Ishikawa (cell line): ENCODE data around the gene RASGRP4.

ENCODE experiments used
- CEBPB ChIP-seq: IDR thresholded peaks from 2 replicates; pipeline ENCODE4 v1.6.1; 2012
- CREB1 ChIP-seq: IDR thresholded peaks from 2 replicates; pipeline ENCODE4 v1.6.1; 2012; ENCODE audit warnings: low read depth
- EGR1 ChIP-seq: IDR thresholded peaks from 2 replicates; pipeline ENCODE4 v1.6.1; 2012
- EP300 ChIP-seq: IDR thresholded peaks from 2 replicates; pipeline ENCODE4 v1.6.1; 2012; ENCODE audit warnings: borderline replicate concordance
- FOXM1 ChIP-seq: IDR thresholded peaks from 2 replicates; pipeline ENCODE4 v1.6.1; 2012; ENCODE audit warnings: low read depth, borderline replicate concordance
- NFIC ChIP-seq: IDR thresholded peaks from 2 replicates; pipeline ENCODE4 v1.6.1; 2012
- RAD21 ChIP-seq: IDR thresholded peaks from 2 replicates; pipeline ENCODE4 v1.6.1; 2012; ENCODE audit warnings: low read depth
- TAF1 ChIP-seq: IDR thresholded peaks from 2 replicates; pipeline ENCODE4 v1.6.1; 2012; ENCODE audit warnings: low read depth, mild to moderate bottlenecking
- TCF12 ChIP-seq: IDR thresholded peaks from 2 replicates; pipeline ENCODE4 v1.6.1; 2012; ENCODE audit warnings: low read depth
- TEAD4 ChIP-seq: IDR thresholded peaks from 2 replicates; pipeline ENCODE4 v1.6.1; 2012
- YY1 ChIP-seq: IDR thresholded peaks from 2 replicates; pipeline ENCODE4 v1.6.1; 2012; ENCODE audit warnings: low read depth
- ZBTB7A ChIP-seq: IDR thresholded peaks from 2 replicates; pipeline ENCODE4 v1.6.1; 2012; ENCODE audit warnings: low read depth
- TF ChIP-seq, protein P1 (sequence below): IDR thresholded peaks from 2 replicates; pipeline ENCODE4 v1.6.1; 2012
- TF ChIP-seq, protein P2 (sequence below): IDR thresholded peaks from 2 replicates; pipeline ENCODE4 v1.6.1; 2012
- TF ChIP-seq, protein P3 (sequence below): IDR thresholded peaks from 2 replicates; pipeline ENCODE4 v1.6.1; 2012; ENCODE audit warnings: low read depth, mild to moderate bottlenecking

The RASGRP4 gene

DNA sequence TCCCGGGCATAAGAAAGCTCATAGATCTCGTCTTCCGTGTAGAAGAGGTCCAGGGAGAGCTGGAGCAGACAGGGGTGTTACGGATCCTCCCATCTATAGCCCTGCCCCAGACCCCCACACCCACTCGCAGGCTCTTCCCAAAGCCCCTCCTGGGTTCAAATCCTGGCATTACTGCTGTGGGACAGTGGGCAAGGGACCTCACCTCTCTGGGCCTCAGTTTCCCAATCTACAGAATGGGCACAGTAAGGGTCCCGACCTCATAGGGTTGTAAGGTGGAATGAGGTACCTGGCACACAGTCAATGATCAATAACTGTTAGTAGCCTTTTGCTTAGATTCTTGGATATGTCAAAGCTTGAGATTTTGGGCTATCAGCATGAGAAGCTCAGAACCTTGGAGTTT, 12.6 kb downstream of the RASGRP4 start:
- TF ChIP-seq CREB1: no peak
- TF ChIP-seq, protein P1, sequence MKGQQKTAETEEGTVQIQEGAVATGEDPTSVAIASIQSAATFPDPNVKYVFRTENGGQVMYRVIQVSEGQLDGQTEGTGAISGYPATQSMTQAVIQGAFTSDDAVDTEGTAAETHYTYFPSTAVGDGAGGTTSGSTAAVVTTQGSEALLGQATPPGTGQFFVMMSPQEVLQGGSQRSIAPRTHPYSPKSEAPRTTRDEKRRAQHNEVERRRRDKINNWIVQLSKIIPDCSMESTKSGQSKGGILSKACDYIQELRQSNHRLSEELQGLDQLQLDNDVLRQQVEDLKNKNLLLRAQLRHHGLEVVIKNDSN: no peak
- no peak for TF ChIP-seq TCF12
- TF ChIP-seq YY1: no peak

DNA sequence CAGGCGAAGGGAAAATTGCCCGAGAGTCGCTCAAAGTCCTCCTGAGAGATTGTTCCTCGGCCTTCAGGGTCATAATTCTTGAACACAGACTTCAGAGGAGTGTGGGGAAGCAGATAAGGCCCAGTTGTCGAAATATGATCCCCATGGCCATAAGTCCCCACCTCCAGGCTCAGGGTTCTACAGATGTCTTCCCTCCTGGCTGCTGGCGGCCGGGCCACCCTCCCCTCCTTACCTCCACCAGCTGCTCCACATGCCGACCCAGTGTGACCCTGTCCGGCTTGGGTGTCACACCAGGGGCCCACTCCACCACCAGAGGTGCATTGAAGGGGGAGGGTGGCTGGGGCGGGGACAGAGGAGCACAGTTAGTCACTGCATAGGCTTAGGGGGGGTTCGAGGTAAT, 13.1 kb downstream of the RASGRP4 start:
- no peak for TF ChIP-seq YY1
- TF ChIP-seq ZBTB7A: no peak
- TF ChIP-seq, protein P2, sequence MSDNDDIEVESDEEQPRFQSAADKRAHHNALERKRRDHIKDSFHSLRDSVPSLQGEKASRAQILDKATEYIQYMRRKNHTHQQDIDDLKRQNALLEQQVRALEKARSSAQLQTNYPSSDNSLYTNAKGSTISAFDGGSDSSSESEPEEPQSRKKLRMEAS: no peak

DNA sequence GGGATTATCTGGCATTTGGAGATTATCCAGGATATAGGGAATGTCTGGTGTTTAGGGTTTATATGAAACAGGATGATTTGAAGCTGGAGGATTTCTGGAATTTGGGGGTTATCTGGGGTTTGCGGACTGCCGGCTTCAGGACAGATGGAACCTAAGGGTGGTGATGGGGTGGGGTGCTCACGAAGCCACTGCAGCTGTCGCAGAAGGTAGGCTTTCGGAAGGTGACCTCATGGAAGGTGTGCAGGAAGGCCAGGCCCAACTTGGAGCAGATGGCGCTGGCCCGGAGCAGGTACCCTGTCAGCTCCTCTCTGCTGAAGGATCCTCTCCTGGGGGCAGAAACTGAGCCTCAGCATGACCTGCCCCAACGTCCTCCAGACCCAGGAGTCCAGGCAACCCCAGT, 13.5 kb downstream of the RASGRP4 start:
- TF ChIP-seq EGR1: no peak
- no peak for TF ChIP-seq CREB1
- TF ChIP-seq, protein P1: no peak
- TF ChIP-seq TEAD4: no peak
- no peak for TF ChIP-seq YY1
- no peak for TF ChIP-seq RAD21
- TF ChIP-seq TCF12: no peak
- TF ChIP-seq, protein P2: no peak
- TF ChIP-seq ZBTB7A: no peak
- TF ChIP-seq FOXM1: no peak
- no peak for TF ChIP-seq EP300
- no peak for TF ChIP-seq NFIC
- TF ChIP-seq, protein P3, sequence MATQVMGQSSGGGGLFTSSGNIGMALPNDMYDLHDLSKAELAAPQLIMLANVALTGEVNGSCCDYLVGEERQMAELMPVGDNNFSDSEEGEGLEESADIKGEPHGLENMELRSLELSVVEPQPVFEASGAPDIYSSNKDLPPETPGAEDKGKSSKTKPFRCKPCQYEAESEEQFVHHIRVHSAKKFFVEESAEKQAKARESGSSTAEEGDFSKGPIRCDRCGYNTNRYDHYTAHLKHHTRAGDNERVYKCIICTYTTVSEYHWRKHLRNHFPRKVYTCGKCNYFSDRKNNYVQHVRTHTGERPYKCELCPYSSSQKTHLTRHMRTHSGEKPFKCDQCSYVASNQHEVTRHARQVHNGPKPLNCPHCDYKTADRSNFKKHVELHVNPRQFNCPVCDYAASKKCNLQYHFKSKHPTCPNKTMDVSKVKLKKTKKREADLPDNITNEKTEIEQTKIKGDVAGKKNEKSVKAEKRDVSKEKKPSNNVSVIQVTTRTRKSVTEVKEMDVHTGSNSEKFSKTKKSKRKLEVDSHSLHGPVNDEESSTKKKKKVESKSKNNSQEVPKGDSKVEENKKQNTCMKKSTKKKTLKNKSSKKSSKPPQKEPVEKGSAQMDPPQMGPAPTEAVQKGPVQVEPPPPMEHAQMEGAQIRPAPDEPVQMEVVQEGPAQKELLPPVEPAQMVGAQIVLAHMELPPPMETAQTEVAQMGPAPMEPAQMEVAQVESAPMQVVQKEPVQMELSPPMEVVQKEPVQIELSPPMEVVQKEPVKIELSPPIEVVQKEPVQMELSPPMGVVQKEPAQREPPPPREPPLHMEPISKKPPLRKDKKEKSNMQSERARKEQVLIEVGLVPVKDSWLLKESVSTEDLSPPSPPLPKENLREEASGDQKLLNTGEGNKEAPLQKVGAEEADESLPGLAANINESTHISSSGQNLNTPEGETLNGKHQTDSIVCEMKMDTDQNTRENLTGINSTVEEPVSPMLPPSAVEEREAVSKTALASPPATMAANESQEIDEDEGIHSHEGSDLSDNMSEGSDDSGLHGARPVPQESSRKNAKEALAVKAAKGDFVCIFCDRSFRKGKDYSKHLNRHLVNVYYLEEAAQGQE: no peak
- no peak for TF ChIP-seq TAF1
- no peak for TF ChIP-seq CEBPB

DNA sequence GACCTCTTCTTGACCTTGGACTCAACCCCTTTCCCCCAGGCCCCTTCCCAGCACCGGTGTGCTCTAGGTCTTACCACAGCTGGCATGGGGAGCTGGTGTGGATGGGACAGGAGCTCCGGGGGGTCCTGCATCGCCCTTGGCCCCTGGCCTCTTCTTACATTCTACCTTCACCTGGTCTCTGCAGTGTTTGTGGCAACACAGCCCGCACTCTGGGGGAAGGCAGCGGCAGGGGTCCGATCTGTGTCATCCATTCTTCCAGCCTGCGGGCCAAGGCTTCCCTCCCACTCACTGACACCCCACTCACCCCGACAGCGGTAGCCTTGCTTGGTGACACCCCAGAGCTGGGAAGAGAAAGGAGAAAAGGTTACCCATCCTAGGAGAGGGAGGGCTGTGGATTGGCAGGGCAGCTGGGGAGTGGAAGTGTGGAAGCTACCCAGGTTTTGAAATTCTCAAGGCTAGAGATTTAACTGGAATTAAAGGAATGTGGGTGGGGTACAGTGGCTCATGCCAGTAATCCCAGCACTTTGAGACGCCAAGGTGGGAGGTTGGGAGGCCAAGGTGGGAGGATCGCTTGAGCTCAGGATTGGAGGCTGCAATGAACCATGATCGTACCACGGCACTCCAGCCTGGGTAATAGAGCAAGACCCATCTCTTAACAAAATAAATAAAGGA, 14.8 kb downstream of the RASGRP4 start:
- TF ChIP-seq YY1: no peak

DNA sequence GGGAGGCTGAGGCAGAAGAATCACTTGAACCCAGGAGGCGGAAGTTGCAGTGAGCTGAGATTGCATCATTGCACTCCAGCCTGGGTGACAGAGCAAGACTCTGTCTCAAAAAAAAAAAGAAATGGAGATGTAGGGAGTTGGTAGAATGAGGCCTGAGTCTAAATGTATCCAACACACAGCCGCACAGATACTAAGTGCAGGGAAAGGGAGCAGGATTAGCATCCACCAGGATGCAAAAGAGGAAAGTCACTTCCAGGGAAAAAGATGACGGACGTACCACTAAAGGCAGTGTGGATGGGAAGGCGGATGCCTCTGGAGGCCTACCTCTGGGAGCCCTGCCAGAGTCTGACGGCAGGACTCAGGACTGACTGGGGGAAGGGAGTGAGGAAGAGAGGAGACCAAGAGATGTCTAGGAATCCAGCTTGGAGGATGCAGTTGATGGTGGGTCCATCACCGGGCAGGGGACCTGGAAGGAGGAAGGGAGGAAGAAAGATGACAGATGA, 16.3 kb downstream of the RASGRP4 start:
- TF ChIP-seq, protein P1: no peak
- TF ChIP-seq EP300 (no peak), YY1 (no peak), RAD21 (no peak), CEBPB (no peak), TCF12 (no peak)
- TF ChIP-seq, protein P2: no peak

DNA sequence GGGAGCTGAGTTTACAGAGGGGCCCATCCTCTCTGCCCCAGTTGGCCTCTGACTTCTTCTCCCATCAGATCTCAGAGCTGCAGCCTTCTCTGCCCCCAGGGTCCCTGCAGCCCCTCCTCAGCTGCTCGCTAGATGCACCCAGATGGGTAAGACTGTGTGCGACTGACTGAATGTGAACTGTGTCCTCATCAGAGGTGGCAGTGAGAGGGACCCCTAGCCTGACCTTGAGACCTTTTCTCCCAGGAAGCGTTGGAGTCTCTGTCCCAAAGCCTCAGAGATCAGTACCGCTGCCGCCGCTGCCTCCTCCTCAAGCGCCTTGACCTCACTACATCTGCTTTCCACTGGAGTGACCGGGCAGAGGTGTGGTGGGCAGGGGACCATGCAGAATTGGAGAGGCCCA, 20.7 kb downstream of the RASGRP4 start:
- TF ChIP-seq, protein P1: no peak
- TF ChIP-seq TAF1: no peak
- no peak for TF ChIP-seq CREB1

DNA sequence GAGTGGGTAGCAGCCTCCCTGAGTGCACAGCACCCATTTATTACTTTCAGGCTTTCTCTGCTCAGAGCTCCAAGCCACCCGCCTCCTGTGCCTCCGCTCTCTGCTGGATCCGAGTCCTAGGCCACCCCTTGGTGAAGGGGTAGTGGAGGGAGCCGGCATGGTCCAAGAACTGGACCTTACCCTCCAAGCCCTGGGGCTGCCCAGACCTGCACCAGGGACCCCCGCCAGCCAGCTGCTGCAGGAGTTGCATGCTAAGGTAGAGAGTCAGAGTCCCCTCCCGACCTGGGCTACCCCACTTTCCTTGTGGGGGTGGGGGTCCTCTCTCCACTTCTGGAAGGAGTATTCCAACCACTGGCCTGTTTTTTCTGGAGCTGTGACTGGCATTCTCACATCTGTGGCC, 21.2 kb downstream of the RASGRP4 start:
- TF ChIP-seq, protein P3: no peak
- no peak for TF ChIP-seq EGR1
- no peak for TF ChIP-seq TEAD4
- TF ChIP-seq, protein P1: no peak
- TF ChIP-seq CEBPB: no peak
- TF ChIP-seq CREB1: no peak
- TF ChIP-seq ZBTB7A: no peak
- TF ChIP-seq, protein P2: no peak
- no peak for TF ChIP-seq TCF12
- no peak for TF ChIP-seq FOXM1
- TF ChIP-seq NFIC: no peak
- TF ChIP-seq YY1: no peak
- no peak for TF ChIP-seq EP300
- TF ChIP-seq TAF1: no peak
